ENCODE measurements around the gene FBXO11.
"Not testable (repeated sequence)": the region's sequence is repeated elsewhere in the genome, so short reads cannot be mapped to it uniquely, and the experiment has no call there.

FBXO11 gene

GRCh38 chr2:47906157-47907038 lies at the start of gene FBXO11:
Gene FBXO11, minus strand, starts transcription at chr2:47906498. Its CDS starts 778 bp downstream, at chr2:47905720.
- DNase-seq = peak; percentile 91

- no peak for DNase-seq
Observed at GRCh38 chr2:47950340-47951301, 44.3 kb upstream of the FBXO11 start.

DNA sequence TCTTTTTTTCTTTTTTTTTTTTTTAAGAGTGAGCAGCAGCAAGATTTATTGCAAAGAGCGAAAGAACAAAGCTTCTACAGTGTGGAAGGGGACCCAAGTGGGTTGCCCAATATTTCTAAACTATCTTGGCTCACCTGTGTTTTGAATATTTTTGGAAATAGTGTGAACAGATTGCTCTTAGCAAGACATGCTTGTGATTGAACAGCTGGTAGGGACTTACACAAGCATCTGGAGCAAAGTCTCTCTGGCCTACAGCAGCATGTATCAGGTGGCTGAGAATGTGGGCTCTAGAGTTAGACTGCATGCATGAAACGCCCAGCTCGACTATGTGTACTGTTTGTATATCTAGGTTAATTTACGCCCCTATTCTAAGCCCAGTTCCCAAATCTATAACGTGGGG lies 40.3 kb upstream of the FBXO11 start:
- no peak for DNase-seq

- DNase-seq = no peak
Observed at GRCh38 chr2:47945046-47945781, 38.9 kb upstream of the FBXO11 start.

DNA sequence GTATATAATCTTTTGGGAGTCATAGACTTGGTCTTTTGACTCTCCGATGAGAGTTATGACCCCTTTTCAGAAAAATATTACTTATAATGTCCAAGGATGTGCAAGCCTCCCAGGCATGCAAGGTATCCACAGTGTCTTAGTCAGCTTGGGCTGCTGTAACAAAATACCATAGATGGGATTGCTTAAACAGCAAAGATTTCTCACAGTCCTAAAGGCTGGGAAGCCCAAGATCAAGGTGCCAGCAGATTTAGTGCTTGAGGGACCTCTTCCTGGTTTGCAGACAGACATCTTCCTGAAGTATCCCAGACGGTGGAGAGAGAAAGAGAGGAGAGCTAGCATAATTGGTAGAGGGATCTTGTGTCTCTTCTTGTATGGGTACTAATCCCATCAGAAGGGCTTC lies 35.6 kb upstream of the FBXO11 start:
- no peak for DNase-seq

- DNase-seq = no peak
Observed at GRCh38 chr2:47937677-47938076, 31.4 kb upstream of the FBXO11 start.

GRCh38 chr2:47935071-47935470 lies 28.8 kb upstream of the FBXO11 start:
- no peak for DNase-seq

- no peak for DNase-seq
Observed at GRCh38 chr2:47918043-47918442, 11.7 kb upstream of the FBXO11 start.

GRCh38 chr2:47917276-47917961 lies 11.1 kb upstream of the FBXO11 start:
- DNase-seq = no peak

GRCh38 chr2:47916412-47916811 lies 10.1 kb upstream of the FBXO11 start:
- no peak for DNase-seq

- not testable (repeated sequence) for DNase-seq
Observed at GRCh38 chr2:47910662-47911061, 4.4 kb upstream of the FBXO11 start.

DNA sequence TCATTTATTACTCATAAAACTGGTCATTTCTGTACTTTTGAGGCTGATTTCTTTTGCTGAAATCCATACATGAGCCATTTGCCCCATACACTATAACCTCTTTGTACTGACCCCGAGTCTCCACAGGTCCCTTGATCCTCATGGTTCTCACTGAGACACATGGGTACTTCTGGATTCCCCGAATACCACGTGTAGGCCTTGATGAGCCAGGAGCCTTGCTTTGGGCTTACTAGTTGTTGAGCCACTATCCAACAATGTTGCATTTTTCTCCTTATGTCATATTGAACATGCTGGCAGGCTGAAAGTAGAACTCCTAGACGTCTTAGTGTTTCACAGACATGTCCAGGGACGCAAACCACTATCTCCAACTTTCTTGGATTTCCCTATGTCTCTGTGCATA lies 2.4 kb upstream of the FBXO11 start:
- no peak for DNase-seq

- no peak for DNase-seq
Observed at GRCh38 chr2:47907039-47907781, 912 bp upstream of the FBXO11 start.

- peak; percentile 51 for DNase-seq
Observed at GRCh38 chr2:47905386-47906156, 727 bp downstream of the FBXO11 start.

GRCh38 chr2:47903781-47904490 lies 2.4 kb downstream of the FBXO11 start:
- no peak for DNase-seq

DNA sequence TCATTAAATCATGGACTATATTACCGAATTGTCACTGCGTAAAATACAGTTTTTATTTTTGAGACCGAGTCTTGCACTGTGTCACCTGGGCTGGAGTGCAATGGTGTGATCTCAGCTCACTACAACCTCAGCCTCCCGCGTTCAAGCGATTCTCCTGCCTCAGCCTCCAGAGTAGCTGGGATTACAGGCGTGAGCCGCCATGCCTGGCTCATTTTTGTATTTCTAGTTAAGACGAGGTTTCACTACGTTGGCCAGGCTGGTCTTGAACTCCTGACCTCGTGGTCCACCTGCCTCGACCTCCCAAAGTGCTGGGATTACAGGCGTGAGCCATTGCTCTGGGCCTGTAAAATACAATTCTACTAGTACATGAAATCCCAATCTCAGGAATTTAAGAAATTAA lies 4.4 kb downstream of the FBXO11 start:
- DNase-seq = not testable (repeated sequence)

DNA sequence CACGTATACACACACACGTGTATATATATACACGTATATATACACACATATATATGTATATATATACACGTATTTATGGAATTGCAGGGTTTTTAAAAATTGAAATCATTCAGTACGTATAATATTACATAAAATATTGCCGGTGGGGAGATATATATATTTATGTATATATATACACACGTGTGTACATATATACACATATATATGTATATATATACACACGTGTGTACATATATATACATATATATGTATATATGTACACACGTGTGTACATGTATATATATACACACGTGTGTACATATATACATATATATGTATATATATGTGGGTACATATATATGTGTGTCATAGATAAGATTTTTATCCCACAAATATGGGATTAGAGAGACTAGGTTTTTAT lies 5.4 kb downstream of the FBXO11 start:
- no peak for DNase-seq

- no peak for DNase-seq
Observed at GRCh38 chr2:47899915-47900816, 6.1 kb downstream of the FBXO11 start.

Measured in NCI-H526 treated with DMSO at 0.1 percent for 48 hours (cell line).